Endothelial cell (in vitro differentiated cells): ENCODE data around the gene RER1. TPM values are rescaled to one million over a fixed set of nuclear protein-coding genes. Genes with fewer than 3 reads are reported as not detected.

Experiments used
- DNase-seq: peaks from one replicate; pipeline ENCODE4 v3.0.0; 2021; ENCODE audit warnings: low spot score
- H3K27ac Mint-ChIP-seq: one replicate; pipeline ENCODE4 v1.8.0; 2021; ENCODE audit warnings: mixed read lengths, inconsistent platforms; ENCODE audit not compliant: unreplicated experiment
- H3K27me3 Mint-ChIP-seq: one replicate; pipeline ENCODE4 v1.8.0; 2021; ENCODE audit warnings: mild to moderate bottlenecking, moderate library complexity, mixed read lengths, inconsistent platforms; ENCODE audit not compliant: unreplicated experiment
- H3K36me3 Mint-ChIP-seq: one replicate; pipeline ENCODE4 v1.8.0; 2021; ENCODE audit warnings: mild to moderate bottlenecking, low read depth, mixed read lengths, inconsistent platforms; ENCODE audit not compliant: unreplicated experiment
- H3K4me1 Mint-ChIP-seq: one replicate; pipeline ENCODE4 v1.8.0; 2021; ENCODE audit warnings: mild to moderate bottlenecking, mixed read lengths, inconsistent platforms; ENCODE audit not compliant: unreplicated experiment
- H3K4me3 Mint-ChIP-seq: one replicate; pipeline ENCODE4 v1.8.0; 2021; ENCODE audit warnings: mild to moderate bottlenecking, mixed read lengths, inconsistent platforms; ENCODE audit not compliant: unreplicated experiment
- H3K9me3 Mint-ChIP-seq: one replicate; pipeline ENCODE4 v1.8.0; 2021; ENCODE audit warnings: mixed read lengths, inconsistent platforms; ENCODE audit not compliant: unreplicated experiment
- CTCF ChIP-seq: fragments of 200-600 bp; sonication (generic); IDR thresholded peaks from one replicate; pipeline ENCODE4 v1.5.0; 2021; ENCODE audit warnings: antibody characterized with exemption; ENCODE audit not compliant: unreplicated experiment
- total RNA-seq: library from RNA; stranded (reverse); fragmentation: NEBNext Ultra II Directional; extraction: Animal tissue kit (Norgen Biotek cat#: 25700); gene quantifications from one replicate; pipeline ENCODE4 v1.2.1, GENCODE V29; 2021; ENCODE audit not compliant: unreplicated experiment

Gene RER1
- total RNA-seq, 1 donor from 2014 or later: 141 TPM

- Mint-ChIP-seq H3K9me3 (no peaks in the 10 kb centered on the region), H3K36me3 (no peaks in the 10 kb centered on the region)
- peak; percentile 89 for DNase-seq
Measured at GRCh38 chr1:2381741-2382620, 9.7 kb upstream of the RER1 start.

GRCh38 chr1:2382621-2383361 is 8.8 kb upstream of the RER1 start:
- Mint-ChIP-seq H3K9me3 (no peaks in the 10 kb centered on the region), H3K27me3 (peaks cover 3% of the 10 kb centered on the region), H3K36me3 (peaks cover 2% of the 10 kb centered on the region), H3K4me1 (no peaks in the 10 kb centered on the region), H3K4me3 (no peak overlapping the region), H3K27ac (no peak overlapping the region)
- peak; percentile 54 for TF ChIP-seq CTCF
- peak; percentile 72 for DNase-seq

More at GRCh38 chr1:2381741-2382620, 9.7 kb upstream of the RER1 start:
- Mint-ChIP-seq H3K27me3 (peaks cover 3% of the 10 kb centered on the region), H3K4me3 (no peak overlapping the region), H3K27ac (no peak overlapping the region), H3K4me1 (no peaks in the 10 kb centered on the region)
- peak; percentile 83 for TF ChIP-seq CTCF

DNA sequence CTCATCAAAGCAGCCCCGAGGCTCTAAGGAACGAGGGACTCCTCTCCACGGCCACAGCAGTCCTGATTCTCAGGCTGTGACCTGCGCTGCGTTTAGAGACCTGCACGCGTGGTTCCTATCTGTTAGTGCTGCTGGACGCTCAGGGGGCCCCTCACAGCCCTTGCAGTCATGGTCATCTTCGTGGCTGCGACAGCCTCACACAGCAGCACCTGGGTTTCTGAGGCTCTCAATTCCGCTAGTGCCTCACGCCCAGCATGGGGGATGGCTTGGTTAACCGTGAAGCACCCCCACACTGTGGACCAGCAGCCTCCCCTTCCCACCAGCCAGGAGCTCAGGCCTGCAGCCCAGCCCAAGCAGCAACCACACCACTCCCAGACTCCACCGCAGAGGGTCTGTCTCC is 8.1 kb upstream of the RER1 start:
- no peak for TF ChIP-seq CTCF
- Mint-ChIP-seq H3K36me3 (peaks cover 3% of the 10 kb centered on the region), H3K4me1 (no peaks in the 10 kb centered on the region), H3K9me3 (no peaks in the 10 kb centered on the region), H3K27ac (no peak overlapping the region), H3K4me3 (no peak overlapping the region), H3K27me3 (peaks cover 3% of the 10 kb centered on the region)
- no peak for DNase-seq

DNA sequence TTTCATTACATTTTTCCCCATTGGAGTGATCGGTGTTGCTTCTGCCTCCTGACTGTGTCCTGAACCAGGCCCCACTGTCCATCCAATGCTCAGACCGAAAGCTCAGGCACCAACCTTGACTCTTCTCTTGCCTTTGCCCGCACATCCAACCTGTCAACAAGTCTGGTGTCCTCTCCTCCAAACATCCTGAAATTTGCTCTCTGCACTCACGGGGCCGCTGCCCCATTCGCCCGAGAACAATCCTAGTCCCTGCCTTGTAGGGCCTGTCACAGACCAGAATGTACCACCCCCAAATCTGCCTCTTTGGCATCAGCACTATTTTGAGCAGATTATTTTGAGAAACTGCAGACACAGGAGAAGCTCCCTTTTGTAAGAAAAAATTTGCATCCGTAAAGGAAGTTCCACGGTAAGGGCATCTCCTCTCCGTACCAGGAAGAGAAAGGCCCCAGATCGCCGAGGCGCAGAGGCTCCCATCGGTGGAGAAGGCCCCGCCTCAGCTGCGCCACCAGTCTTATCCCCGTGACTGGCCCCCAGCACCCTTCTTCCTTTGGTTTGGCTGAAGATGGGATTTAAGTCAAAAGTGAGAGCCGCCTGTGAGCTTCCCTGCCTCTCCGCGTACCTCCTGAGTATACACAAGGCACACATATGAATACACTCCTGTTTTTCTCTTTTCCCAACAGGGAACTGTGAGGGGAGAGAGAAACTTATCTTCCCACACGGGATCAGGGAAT is 7.3 kb upstream of the RER1 start:
- peaks cover 3% of the 10 kb centered on the region for H3K27me3 Mint-ChIP-seq
- no peak for DNase-seq
- H3K36me3 Mint-ChIP-seq: peaks cover 3% of the 10 kb centered on the region
- H3K4me3 Mint-ChIP-seq: no peak overlapping the region
- no peak for TF ChIP-seq CTCF
- no peaks in the 10 kb centered on the region for H3K4me1 Mint-ChIP-seq
- H3K27ac Mint-ChIP-seq: no peak overlapping the region
- H3K9me3 Mint-ChIP-seq: no peaks in the 10 kb centered on the region
